CD1c-positive myeloid dendritic cell (primary cell): ENCODE measurements around the gene GSK3B.
A peak's percentile ranks its signal among the peaks of the same experiment; 100 is the strongest.

Source experiments
- DNase-seq: peaks from one replicate; pipeline ENCODE4 v3.0.0-alpha.2; 2016; ENCODE audit errors: extremely low spot score

GSK3B gene

GRCh38 chr3:119779731-119780383 is 314.4 kb downstream of the GSK3B start:
- no peak for DNase-seq

- no peak for DNase-seq
These were observed 315.4 kb downstream of the GSK3B start for GRCh38 chr3:119778811-119779210.

- DNase-seq, result no peak
These were observed 316.1 kb downstream of the GSK3B start for GRCh38 chr3:119778176-119778575.

GRCh38 chr3:119776304-119776703 is 317.9 kb downstream of the GSK3B start:
- no peak for DNase-seq

GRCh38 chr3:119774444-119774843 is 319.8 kb downstream of the GSK3B start:
- DNase-seq, result peak; percentile 17
